ENCODE measurements around the gene ARMC3. TPM values are rescaled to one million over a fixed set of nuclear protein-coding genes. Genes with fewer than 3 reads are reported as not detected.
"Not testable (repeated sequence)": the region's sequence is repeated elsewhere in the genome, so short reads cannot be mapped to it uniquely, and the experiment has no call there.

ARMC3 gene
- total RNA-seq, 4 donors from 2014 or later = not detected

DNA sequence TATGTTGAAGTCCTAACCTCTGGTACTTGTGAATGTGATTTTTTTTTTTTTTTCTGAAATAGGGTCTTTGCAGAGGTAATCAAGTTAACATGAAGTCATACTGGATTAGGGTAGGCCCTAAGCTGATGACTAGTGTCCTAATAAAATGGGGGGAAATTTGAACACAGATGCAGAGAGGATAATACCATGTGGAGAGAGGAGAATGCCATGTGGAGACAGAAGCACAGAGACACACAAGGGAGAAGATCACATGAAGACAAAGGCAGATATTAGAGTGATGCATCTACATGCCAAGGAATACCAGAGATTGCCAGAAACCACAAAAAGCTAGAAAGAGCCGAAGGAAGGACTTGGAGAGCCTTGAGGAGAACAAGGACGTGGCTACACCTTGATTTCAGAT, 28.5 kb upstream of the ARMC3 start:
- no peak for DNase-seq (ENCODE audit: low spot score in 2 of 2)
- intact Hi-C loops (cut with DNase I; ENCODE audit: low total_unique reads) = no loop called here
- no peak overlapping the region for H3K4me3 ChIP-seq (ENCODE audit: low read depth, poor library complexity, severe bottlenecking)
- 65 to 67% methylated on average over 2 of the region's 2 CpGs for WGBS, 2 donors
- TF ChIP-seq POLR2A (IDR thresholded peaks at IDR 0.05) = no peak
- TF ChIP-seq, protein P1, sequence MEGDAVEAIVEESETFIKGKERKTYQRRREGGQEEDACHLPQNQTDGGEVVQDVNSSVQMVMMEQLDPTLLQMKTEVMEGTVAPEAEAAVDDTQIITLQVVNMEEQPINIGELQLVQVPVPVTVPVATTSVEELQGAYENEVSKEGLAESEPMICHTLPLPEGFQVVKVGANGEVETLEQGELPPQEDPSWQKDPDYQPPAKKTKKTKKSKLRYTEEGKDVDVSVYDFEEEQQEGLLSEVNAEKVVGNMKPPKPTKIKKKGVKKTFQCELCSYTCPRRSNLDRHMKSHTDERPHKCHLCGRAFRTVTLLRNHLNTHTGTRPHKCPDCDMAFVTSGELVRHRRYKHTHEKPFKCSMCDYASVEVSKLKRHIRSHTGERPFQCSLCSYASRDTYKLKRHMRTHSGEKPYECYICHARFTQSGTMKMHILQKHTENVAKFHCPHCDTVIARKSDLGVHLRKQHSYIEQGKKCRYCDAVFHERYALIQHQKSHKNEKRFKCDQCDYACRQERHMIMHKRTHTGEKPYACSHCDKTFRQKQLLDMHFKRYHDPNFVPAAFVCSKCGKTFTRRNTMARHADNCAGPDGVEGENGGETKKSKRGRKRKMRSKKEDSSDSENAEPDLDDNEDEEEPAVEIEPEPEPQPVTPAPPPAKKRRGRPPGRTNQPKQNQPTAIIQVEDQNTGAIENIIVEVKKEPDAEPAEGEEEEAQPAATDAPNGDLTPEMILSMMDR (IDR thresholded peaks at IDR 0.05) = no peak

DNA sequence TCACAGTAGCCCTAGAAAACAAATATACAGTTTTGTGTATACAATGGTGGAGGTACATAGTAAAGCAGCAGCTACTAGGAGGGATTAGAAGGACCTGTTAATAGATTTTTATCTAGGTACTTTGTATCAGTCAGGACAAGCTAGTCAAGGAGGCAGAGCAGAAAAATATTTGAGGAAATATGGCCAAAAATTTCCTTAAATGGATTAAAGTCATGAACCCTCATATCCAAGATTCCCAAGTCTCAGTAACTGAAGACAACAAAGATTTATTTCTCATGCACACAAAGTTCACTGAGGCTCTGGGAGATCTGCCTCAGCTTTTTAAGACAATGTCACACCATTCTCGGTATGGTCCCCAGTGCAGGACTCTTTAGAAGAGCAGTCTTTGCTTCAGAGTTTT, 28.1 kb upstream of the ARMC3 start:
- no peak for DNase-seq (ENCODE audit: low spot score in 2 of 2)
- no peak for TF ChIP-seq POLR2A (IDR thresholded peaks at IDR 0.05)
- WGBS, 2 donors = 67 to 91% methylated on average over 1 of the region's 1 CpG
- intact Hi-C loops (cut with DNase I; ENCODE audit: low total_unique reads) = no loop called here
- H3K4me3 ChIP-seq (ENCODE audit: low read depth, poor library complexity, severe bottlenecking) = no peak overlapping the region

DNA sequence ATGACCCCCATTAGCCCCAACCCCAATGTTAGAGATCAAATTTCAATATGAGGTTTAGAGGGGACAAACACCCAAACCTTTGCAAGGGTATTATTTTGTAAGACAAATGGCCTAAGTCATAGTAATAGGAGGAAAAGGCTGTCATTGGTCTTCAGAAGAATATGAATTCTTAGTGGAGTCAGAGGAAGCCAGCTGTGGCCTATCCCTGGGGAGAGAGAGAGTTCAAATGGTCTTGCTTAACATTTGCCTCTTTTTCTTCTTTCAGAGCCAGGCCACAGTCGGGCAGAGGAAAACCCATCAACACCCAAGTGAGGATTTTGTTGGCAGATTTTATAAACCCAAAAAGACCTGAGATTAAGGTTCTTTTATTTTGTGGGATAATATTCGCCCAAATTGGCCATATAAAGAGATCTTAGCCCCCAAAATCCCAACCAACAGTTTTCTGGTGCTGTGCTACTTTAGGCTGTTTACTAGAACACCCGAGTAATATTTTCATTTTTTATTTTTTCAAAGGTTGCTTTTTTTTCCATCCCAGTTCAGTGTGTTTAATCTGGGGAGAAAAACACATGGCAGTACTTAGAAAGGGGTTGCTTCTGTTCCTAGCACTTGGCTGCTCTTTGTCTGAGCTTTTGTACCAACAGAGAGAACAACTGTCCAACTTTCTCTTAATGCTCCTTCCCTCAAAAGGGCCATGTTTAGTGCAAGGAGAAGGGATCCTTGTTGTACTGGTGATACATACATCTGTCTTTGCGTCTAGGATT, 26.8 kb upstream of the ARMC3 start:
- intact Hi-C loops (cut with DNase I; ENCODE audit: low total_unique reads) = no loop called here
- WGBS, 2 donors = 62 to 69% methylated on average over 4 of the region's 4 CpGs
- no peak for DNase-seq (ENCODE audit: low spot score in 2 of 2)
- no peak overlapping the region for H3K4me3 ChIP-seq (ENCODE audit: low read depth, poor library complexity, severe bottlenecking)
- TF ChIP-seq, protein P1 (IDR thresholded peaks at IDR 0.05) = no peak
- TF ChIP-seq POLR2A (IDR thresholded peaks at IDR 0.05) = no peak

DNA sequence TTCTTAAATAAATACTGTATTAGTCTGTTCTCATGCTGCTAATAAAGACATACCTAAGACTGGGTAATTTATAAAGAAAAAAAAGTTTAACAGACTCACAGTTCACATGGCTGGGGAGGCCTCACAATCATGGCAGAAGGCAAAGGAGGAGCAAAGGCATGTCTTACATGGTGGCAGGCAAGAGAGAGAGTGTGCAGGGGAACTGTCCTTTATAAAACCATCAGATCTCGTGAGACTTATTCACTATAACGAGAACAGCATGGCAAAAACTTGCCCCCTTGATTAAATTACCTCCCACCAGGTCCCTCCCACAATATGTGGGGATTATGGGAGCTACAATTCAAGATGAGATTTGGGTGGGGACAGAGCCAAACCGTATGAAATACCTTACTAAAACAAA, 25.7 kb upstream of the ARMC3 start:
- DNase-seq (ENCODE audit: low spot score in 2 of 2); H3K4me3 ChIP-seq (ENCODE audit: low read depth, poor library complexity, severe bottlenecking); intact Hi-C loops (cut with DNase I; ENCODE audit: low total_unique reads): not testable (repeated sequence)
- WGBS, 2 donors = 83 to 84% methylated on average over 3 of the region's 3 CpGs

DNA sequence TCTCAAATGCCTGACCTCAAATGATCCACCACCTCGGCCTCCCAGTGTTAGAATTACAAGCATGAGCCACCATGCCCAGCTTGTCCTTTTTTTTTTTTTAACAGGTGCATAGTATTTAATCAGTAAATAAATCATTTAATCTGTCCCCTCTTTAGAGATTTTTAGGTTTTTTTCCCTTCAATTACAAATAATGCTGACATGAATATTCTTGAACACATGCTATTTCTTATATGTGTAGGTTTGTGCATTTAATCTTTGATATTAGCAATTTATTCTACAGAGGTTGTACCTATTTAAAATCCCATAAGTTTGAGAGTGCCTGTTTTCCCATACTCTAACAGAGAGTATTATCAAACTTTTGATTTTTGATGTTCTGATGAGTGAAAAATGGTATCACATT, 24.2 kb upstream of the ARMC3 start:
- intact Hi-C loops (cut with DNase I; ENCODE audit: low total_unique reads) = no loop called here
- no peak for DNase-seq (ENCODE audit: low spot score in 2 of 2)
- 94 to 100% methylated on average over 1 of the region's 1 CpG for WGBS, 2 donors

DNA sequence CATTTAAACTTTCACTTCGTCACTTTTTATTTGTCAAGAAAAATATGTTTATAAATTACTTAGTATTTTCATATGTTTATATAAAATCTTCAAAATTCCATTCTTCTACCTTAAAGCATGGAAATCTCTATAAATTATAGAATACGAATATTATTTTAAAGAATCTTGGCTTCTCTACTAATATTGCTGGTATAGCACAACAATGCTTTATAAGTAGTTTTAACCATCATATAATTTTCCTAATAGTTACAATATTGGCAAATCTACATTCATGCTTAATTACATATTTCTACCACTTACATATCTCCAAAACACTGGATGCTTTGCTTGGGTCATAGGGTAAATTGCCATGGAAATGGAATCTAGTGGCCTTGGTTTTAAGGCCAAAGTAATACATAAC, 21.1 kb upstream of the ARMC3 start:
- intact Hi-C loops (cut with DNase I; ENCODE audit: low total_unique reads) = no loop called here
- 91 to 97% methylated on average over 2 of the region's 2 CpGs for WGBS, 2 donors
- no peak for TF ChIP-seq POLR2A (IDR thresholded peaks at IDR 0.05)
- TF ChIP-seq, protein P1 (IDR thresholded peaks at IDR 0.05) = no peak

More for the DNA sequence above, 24.2 kb upstream of the ARMC3 start:
- TF ChIP-seq, protein P1 (IDR thresholded peaks at IDR 0.05) = no peak
- no peak for TF ChIP-seq POLR2A (IDR thresholded peaks at IDR 0.05)
- no peak overlapping the region for H3K4me3 ChIP-seq (ENCODE audit: low read depth, poor library complexity, severe bottlenecking)

DNA sequence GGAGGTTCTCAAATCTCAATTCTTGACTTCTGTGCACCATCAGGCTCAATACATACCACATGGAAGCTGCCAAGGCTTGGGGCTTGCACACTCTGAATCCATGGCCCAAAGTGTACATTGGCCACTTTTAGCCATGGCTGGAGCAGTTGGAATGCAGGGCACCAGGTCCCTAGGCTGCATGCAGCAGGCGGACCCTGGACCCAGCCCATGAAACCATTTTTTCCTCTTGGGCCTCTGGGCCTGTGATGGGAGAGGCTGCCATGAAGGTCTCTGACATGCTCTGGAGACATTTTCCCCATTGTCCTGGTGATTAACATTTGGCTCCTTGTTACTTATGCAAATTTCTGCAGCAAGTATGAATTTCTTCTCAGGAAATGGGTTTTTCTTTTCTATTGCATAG, 19.0 kb upstream of the ARMC3 start:
- DNase-seq (ENCODE audit: low spot score in 2 of 2) = no peak
- intact Hi-C loops (cut with DNase I; ENCODE audit: low total_unique reads) = no loop called here
- TF ChIP-seq, protein P1 (IDR thresholded peaks at IDR 0.05) = no peak
- no peak for TF ChIP-seq POLR2A (IDR thresholded peaks at IDR 0.05)
- 100% methylated on average over 1 of the region's 1 CpG for WGBS, 2 donors
- H3K4me3 ChIP-seq (ENCODE audit: low read depth, poor library complexity, severe bottlenecking) = no peak overlapping the region

More for the DNA sequence above, 21.1 kb upstream of the ARMC3 start:
- no peak overlapping the region for H3K4me3 ChIP-seq (ENCODE audit: low read depth, poor library complexity, severe bottlenecking)
- no peak for DNase-seq (ENCODE audit: low spot score in 2 of 2)

DNA sequence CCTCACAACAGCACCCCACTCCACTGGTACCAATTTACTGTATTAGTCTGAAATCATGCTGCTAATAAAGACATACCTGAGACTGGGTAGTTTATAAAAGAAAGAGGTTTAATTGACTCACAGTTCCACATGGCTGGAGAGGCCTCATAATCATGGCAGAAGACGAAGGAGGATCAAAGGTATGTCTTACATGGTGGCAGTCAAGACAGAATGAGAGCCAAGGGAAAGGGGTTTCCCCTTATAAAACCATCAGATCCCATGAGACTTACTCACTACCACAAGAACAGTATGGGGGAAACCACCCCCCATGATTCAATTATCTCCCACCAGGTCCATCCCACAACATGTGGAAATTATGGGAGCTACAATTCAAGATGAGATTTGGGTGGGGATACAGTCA, 18.2 kb upstream of the ARMC3 start:
- H3K4me3 ChIP-seq (ENCODE audit: low read depth, poor library complexity, severe bottlenecking); intact Hi-C loops (cut with DNase I; ENCODE audit: low total_unique reads); DNase-seq (ENCODE audit: low spot score in 2 of 2): not testable (repeated sequence)
- WGBS, 2 donors = 92 to 93% methylated on average over 1 of the region's 1 CpG

Data from lower leg skin (tissue), 4 donors.